Measurements from ENCODE around the gene COX19. TPM values are rescaled to one million over a fixed set of nuclear protein-coding genes. Genes with fewer than 3 reads are reported as not detected.

COX19 gene
- total RNA-seq, 1 experiment from 2014 or later: 14.0 TPM

DNA sequence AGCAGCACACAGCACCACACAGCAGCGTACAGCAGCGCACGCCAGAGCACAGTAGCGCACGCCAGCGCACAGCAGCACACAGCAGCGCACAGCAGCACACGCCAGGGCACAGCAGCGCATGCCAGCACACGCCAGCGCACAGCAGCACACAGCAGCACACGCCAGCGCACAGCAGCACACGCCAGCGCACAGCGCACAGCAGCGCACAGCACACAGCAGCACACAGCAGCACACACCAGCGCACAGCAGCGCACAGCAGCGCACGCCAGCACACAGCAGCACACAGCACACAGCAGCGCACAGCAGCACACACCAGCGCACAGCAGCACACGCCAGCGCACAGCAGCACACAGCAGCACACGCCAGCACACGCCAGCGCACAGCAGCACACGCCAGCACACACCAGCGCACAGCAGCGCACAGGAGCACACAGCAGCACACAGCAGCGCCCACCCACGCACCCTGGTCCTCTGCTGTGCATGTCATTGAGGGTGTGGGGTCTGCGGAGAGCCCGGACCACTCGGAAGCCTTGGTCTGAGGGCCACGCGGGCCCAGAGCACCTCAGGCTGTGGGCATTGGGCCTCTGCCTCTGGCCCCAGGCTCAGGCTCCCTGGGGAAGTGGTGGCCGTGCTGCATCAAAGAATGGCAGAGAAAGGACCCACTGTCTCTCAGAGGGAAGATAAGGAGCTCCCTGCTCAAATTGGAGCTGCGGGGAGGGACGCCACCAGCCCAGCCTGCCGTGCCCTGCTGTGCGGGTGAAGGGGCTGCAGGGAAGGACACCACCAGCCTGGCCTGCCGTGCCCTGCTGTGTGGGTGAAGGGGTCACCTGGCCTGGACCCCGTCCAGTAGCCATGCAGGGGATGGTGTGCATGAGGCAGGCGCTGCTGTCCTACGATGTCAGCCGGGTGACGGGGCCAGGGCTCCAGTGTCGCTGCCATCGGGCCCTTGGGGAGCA, 41.5 kb upstream of the COX19 start:
- no peak overlapping the region for H3K9ac ChIP-seq (ENCODE audit: low read length)
- CTCF ChIA-PET: no interaction called here

More for the DNA sequence above, 41.5 kb upstream of the COX19 start:
- peaks cover 5% of the 10 kb centered on the region; the same call in 1 of the 2 replicates for H3K79me2 ChIP-seq (ENCODE audit: insufficient read depth, low read length)
- H2AFZ ChIP-seq (ENCODE audit: low read depth, low read length, poor library complexity, severe bottlenecking): no peak overlapping the region
- no TSS peak for BruUV-seq (replicated peaks)
- H3K4me2 ChIP-seq (ENCODE audit: low read length): no peak overlapping the region
- intact Hi-C loops (cut with micrococcal nuclease): no loop called here
- no peaks in the 10 kb centered on the region for H4K20me1 ChIP-seq (ENCODE audit: insufficient read depth)
- H3K27me3 ChIP-seq (ENCODE audit: insufficient read depth, low read length): no peaks in the 10 kb centered on the region
- DNase-seq (ENCODE audit: low read depth, low spot score) (no peak), ATAC-seq (no peak)
- no peak overlapping the region for H3K4me3 ChIP-seq (replicated peaks in 1 of 2; ENCODE audit: low read depth in 1 of 2, low read length in 2 of 2)
- TF ChIP-seq, protein P1, sequence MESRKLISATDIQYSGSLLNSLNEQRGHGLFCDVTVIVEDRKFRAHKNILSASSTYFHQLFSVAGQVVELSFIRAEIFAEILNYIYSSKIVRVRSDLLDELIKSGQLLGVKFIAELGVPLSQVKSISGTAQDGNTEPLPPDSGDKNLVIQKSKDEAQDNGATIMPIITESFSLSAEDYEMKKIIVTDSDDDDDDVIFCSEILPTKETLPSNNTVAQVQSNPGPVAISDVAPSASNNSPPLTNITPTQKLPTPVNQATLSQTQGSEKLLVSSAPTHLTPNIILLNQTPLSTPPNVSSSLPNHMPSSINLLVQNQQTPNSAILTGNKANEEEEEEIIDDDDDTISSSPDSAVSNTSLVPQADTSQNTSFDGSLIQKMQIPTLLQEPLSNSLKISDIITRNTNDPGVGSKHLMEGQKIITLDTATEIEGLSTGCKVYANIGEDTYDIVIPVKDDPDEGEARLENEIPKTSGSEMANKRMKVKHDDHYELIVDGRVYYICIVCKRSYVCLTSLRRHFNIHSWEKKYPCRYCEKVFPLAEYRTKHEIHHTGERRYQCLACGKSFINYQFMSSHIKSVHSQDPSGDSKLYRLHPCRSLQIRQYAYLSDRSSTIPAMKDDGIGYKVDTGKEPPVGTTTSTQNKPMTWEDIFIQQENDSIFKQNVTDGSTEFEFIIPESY (IDR thresholded peaks at IDR 0.05; ENCODE audit: extremely low read depth, insufficient replicate concordance, low read length): no peak
- no peak for TF ChIP-seq POLR2A (IDR thresholded peaks at IDR 0.05; ENCODE audit: borderline replicate concordance, extremely low read depth, insufficient read depth, insufficient read length)
- TF ChIP-seq EGR1 (IDR thresholded peaks at IDR 0.05; ENCODE audit: low read depth): no peak
- TF ChIP-seq SIN3A (IDR thresholded peaks at IDR 0.05; ENCODE audit: low read depth): no peak
- no peak for TF ChIP-seq RAD21 (IDR thresholded peaks at IDR 0.05; ENCODE audit: low read depth)
- TF ChIP-seq CBX3 (IDR thresholded peaks at IDR 0.05; ENCODE audit: low read depth): no peak
- no peak for TF ChIP-seq POLR2AphosphoS5 (IDR thresholded peaks at IDR 0.05; ENCODE audit: low read depth, low read length)
- TF ChIP-seq YY1 (IDR thresholded peaks at IDR 0.05; ENCODE audit: extremely low read depth, insufficient replicate concordance, low read depth, low read length): no peak
- TF ChIP-seq TCF7L2 (IDR thresholded peaks at IDR 0.05; ENCODE audit: borderline replicate concordance, extremely low read depth, insufficient read depth, insufficient read length): no peak
- TF ChIP-seq FOSL1 (IDR thresholded peaks at IDR 0.05; ENCODE audit: low read depth): no peak
- TF ChIP-seq CEBPB (IDR thresholded peaks at IDR 0.05; ENCODE audit: low read depth): no peak
- ChIA-PET POLR2A (no interaction called here), RAD21 (ENCODE audit: low non-redundant PET in 1 of 2, low total read pairs in 2 of 2, uncharacterized antibody in 2 of 2, unreplicated experiment in 2 of 2) (no interaction called here)
- no peak overlapping the region; the same call in 1 of the 2 replicates for H3K27ac ChIP-seq (ENCODE audit: low read depth, low read length)
- no peaks in the 10 kb centered on the region for H3K9me2 ChIP-seq (ENCODE audit: insufficient read depth)
- no peaks in the 10 kb centered on the region for H3K9me3 ChIP-seq (ENCODE audit: control insufficient read depth in 1 of 2, insufficient read depth in 1 of 2, low read depth in 1 of 2, low read length in 2 of 2)
- peaks cover 0 to 9% of the 10 kb centered on the region in 2 experiments; a peak in 1 of 4 replicates for H3K36me3 ChIP-seq (ENCODE audit: control insufficient read depth in 1 of 2, insufficient read depth in 2 of 2, low read length in 2 of 2)
- H3K4me1 ChIP-seq (ENCODE audit: control insufficient read depth in 1 of 2, insufficient read depth in 2 of 2, low read length in 2 of 2): no peaks in the 10 kb centered on the region

All from HCT116 (cell line).